Fibroblast of pulmonary artery (primary cell): ENCODE measurements around the gene SNX25.
"Not testable (repeated sequence)": the region's sequence is repeated elsewhere in the genome, so short reads cannot be mapped to it uniquely, and the experiment has no call there.

ENCODE experiments used
- DNase-seq: peaks from one replicate; pipeline ENCODE4 v3.0.0-alpha.2; 2010; ENCODE audit warnings: low read depth
- H3K4me3 ChIP-seq: replicated peaks from 2 replicates; pipeline ENCODE4 v1.5.1; 2011; ENCODE audit warnings: low read depth, mild to moderate bottlenecking, control low read depth, low read length, moderate library complexity
- TF ChIP-seq, protein P1 (sequence below): IDR thresholded peaks from 2 replicates; pipeline ENCODE4 v1.5.1; 2011; ENCODE audit warnings: mild to moderate bottlenecking, control low read depth, low read length, inconsistent platforms; ENCODE audit errors: missing control alignments

SNX25 gene

DNA sequence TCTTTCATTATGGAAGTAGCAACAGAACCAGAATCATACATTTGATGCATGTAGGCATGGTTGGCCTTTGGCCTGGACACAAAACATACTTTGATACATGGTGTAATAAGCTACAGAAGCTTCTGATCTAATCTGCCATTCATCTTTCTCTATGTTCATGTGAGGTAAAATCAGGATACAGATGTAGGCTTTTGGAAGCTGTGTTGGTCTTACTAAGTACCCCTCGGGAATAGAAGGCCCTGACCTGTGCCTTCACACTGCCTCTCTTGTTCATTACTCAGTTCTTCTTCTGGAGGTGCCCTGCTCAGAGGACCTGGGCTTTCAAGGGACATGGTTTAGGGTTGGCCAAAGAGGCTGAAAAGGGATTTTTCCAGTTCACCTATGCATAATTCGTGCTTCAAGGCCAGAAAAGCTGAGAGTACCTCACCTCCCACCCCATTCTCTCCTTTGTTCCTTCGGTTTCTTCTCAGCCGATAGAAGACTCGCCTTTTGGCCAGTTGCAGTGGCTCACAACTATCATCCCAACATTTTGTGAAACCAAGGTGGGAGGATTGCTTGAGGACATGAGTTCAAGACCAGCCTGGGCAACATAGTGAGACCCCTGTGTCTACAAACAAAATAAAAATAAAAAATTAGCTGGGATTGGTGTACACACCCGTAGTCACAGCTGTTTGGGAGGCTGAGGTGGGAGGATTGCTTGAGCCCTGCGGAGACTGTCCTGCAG is 25.9 kb downstream of the SNX25 start:
- no peak for DNase-seq
- no peak overlapping the region for H3K4me3 ChIP-seq
- TF ChIP-seq, protein P1, sequence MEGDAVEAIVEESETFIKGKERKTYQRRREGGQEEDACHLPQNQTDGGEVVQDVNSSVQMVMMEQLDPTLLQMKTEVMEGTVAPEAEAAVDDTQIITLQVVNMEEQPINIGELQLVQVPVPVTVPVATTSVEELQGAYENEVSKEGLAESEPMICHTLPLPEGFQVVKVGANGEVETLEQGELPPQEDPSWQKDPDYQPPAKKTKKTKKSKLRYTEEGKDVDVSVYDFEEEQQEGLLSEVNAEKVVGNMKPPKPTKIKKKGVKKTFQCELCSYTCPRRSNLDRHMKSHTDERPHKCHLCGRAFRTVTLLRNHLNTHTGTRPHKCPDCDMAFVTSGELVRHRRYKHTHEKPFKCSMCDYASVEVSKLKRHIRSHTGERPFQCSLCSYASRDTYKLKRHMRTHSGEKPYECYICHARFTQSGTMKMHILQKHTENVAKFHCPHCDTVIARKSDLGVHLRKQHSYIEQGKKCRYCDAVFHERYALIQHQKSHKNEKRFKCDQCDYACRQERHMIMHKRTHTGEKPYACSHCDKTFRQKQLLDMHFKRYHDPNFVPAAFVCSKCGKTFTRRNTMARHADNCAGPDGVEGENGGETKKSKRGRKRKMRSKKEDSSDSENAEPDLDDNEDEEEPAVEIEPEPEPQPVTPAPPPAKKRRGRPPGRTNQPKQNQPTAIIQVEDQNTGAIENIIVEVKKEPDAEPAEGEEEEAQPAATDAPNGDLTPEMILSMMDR: no peak

DNA sequence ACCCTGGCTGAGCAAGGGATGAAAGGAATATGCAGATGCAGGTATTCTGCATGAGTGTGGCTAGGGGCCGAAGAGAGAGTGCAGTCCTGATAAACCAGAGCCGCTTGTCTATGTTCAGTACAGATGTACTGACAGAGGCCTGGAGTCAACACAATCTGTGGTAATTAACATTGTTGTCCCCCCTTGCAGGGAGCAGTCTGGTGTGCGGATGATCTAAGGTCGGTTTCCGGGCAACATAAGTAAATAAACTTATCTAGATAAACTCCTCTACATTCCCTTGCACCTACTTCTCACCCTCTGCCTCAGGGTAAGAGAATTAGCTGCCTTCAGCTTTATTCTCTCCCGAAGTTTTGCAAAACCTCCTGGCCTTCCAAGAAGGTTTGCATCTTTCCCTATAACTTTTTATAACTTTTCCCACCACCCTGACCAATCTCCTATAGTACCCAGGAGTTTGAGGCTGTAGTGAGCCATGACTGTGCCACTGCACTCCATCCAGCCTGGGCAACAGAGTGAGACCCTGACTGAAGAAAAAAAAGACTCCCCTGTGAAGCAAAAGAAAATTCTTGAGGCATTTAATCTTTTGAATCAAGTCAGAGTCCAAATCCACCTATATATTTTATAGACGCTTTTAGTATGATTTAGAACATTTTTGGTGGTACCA is 26.6 kb downstream of the SNX25 start:
- H3K4me3 ChIP-seq: no peak overlapping the region
- peak; percentile 35 for DNase-seq
- TF ChIP-seq, protein P1: no peak

DNA sequence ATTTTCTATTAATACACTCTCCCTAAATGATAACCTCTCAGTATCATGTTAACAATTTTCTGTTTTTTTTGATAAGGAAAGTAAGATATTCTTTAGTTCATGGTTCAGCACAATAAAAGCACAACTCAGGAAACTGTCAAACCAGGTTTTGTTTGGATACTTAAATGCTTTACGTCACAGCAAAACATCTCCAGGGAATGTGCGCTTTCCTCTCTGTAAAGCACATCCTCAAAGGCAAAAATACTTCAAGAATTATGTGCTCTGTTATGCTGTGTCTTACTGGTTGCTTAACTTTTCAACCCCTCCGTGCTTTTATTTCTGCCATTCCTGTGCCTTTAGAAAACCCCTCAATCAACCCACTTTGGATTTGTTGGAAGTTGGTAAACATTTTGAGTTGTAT is 27.8 kb downstream of the SNX25 start:
- no peak overlapping the region for H3K4me3 ChIP-seq
- DNase-seq: peak; percentile 62
- TF ChIP-seq, protein P1: no peak

DNA sequence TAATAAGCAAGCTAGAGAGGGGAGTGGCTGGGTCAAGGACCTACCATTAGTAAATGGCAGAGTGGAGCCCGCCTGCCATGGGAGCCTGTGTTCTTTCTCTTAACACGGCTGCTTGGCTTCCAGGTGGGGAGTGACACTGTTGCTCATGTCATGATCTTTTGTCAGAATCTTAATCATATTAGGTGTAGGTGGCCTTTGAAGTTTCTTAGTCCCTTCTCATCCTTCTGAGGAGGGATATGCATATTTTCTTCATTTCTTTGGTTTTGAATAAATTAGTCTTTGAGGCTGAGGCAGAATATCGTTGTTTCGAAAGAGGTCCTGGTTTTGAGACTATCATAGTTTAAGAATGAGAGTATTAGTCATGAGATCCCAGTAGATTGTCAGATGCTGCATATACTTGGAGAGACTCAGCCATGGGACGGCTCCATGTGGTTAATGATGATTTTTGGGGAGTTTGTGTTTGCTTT is 28.9 kb downstream of the SNX25 start:
- TF ChIP-seq, protein P1: no peak
- DNase-seq: peak; percentile 47
- H3K4me3 ChIP-seq: no peak overlapping the region

DNA sequence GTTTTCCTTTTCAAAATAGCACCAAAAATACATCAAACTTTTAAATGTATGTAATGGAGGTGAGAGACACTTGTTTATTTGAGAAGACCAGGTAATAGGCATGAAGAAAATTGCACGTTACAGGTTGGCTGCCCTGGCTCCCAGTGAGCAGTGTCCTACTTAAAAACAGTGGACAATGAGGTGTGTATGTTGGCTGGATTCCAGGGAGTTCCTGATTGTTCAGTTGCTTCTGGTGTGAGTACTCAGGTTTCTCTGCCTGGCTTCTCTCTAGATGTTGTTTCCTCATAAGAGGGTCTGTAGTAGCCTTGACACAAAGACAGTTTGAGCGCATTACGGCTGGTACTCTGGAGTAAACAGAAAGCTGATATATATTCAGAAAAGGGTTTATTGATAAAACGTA is 29.4 kb downstream of the SNX25 start:
- DNase-seq: no peak
- TF ChIP-seq, protein P1: no peak
- no peak overlapping the region for H3K4me3 ChIP-seq

DNA sequence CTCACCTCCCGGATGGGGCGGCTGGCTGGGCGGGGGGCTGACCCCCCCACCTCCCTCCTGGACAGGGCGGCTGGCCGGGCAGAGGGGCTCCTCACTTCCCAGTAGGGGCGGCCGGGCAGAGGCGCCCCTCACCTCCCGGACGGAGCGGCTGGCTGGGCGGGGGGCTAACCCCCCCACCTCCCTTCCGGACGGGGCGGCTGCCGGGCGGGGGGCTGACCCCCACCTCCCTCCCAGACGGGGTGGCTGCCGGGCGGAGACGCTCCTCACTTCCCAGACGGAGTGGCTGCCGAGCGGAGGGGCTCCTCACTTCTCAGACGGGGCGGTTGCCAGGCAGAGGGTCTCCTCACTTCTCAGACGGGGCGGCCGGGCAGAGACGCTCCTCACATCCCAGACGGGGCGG is 31.1 kb downstream of the SNX25 start:
- H3K4me3 ChIP-seq, DNase-seq: not testable (repeated sequence)

DNA sequence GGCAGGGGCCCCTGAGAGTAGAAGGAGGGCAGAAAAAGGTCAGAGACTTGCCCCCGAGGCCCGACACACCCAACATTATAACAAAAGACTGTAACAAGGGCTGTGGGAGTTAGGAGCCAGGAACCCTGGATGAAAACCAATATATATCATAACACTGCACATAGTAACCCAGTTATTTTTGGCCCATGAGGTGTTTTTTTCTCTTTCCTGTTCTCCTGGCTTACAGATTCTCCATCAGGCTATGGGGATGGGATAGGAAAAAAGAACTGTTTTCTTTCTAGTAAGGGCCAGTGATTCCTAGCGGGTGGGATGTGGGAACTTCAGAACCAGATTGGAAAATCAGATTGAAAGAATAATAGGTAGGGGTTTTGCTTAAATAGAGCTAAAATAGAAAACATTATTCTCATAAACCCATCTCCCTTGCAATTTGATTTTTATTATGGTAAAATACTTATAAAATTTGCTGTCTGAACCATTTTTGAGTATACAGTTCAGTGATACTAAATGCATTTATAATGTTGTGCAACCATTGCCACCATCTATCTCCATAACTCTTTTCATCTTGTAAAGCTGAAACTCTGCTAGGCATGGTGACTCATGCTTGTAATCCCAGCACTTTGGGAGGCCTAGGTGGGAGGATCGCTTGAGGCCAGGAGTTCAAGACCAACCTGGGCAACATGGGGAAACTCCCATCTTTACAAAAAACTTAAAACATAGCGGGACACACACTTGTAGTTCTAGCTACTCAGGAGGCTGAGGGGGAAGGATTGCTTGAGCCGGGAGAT is 33.5 kb downstream of the SNX25 start:
- DNase-seq: peak; percentile 54
- H3K4me3 ChIP-seq: no peak overlapping the region
- TF ChIP-seq, protein P1: no peak
